GM18873 (cell line): ENCODE measurements around the gene MAP2K5.

Experiments
- ATAC-seq: cut with Tn5 transposase; IDR thresholded peaks from one replicate; pipeline ENCODE4 v1.9.1; 2021; ENCODE audit warnings: mild to moderate bottlenecking, moderate library complexity, moderate number of reproducible peaks; ENCODE audit not compliant: unreplicated experiment, low FRiP score

Gene MAP2K5

GRCh38 chr15:67556976-67557570, 14.6 kb downstream of the MAP2K5 start:
- no peak for ATAC-seq

- ATAC-seq = no peak
These were observed 16.0 kb downstream of the MAP2K5 start for GRCh38 chr15:67558502-67558901.

GRCh38 chr15:67559158-67559557, 16.7 kb downstream of the MAP2K5 start:
- ATAC-seq = no peak

- ATAC-seq = no peak
These were observed 17.1 kb downstream of the MAP2K5 start for GRCh38 chr15:67559576-67559975.

GRCh38 chr15:67560320-67560719, 17.8 kb downstream of the MAP2K5 start:
- no peak for ATAC-seq

GRCh38 chr15:67563092-67563491, 20.6 kb downstream of the MAP2K5 start:
- no peak for ATAC-seq

- ATAC-seq = peak; percentile 75
These were observed 21.8 kb downstream of the MAP2K5 start for GRCh38 chr15:67564021-67564967.

GRCh38 chr15:67564968-67565345, 22.5 kb downstream of the MAP2K5 start:
- ATAC-seq = no peak

GRCh38 chr15:67569668-67570067, 27.2 kb downstream of the MAP2K5 start:
- ATAC-seq = no peak

GRCh38 chr15:67570875-67571647, 28.6 kb downstream of the MAP2K5 start:
- ATAC-seq = no peak

GRCh38 chr15:67571648-67572415, 29.3 kb downstream of the MAP2K5 start:
- ATAC-seq = no peak

GRCh38 chr15:67573194-67573593, 30.7 kb downstream of the MAP2K5 start:
- ATAC-seq = no peak

GRCh38 chr15:67575039-67575502, 32.6 kb downstream of the MAP2K5 start:
- ATAC-seq = no peak

GRCh38 chr15:67578020-67578600, 35.6 kb downstream of the MAP2K5 start:
- no peak for ATAC-seq

- ATAC-seq = no peak
These were observed 36.7 kb downstream of the MAP2K5 start for GRCh38 chr15:67579164-67579563.

GRCh38 chr15:67579967-67580366, 37.5 kb downstream of the MAP2K5 start:
- ATAC-seq = no peak

GRCh38 chr15:67584157-67584556, 41.7 kb downstream of the MAP2K5 start:
- no peak for ATAC-seq

- no peak for ATAC-seq
These were observed 43.2 kb downstream of the MAP2K5 start for GRCh38 chr15:67585681-67586080.

GRCh38 chr15:67587331-67587730, 44.8 kb downstream of the MAP2K5 start:
- ATAC-seq = no peak

GRCh38 chr15:67587754-67588153, 45.3 kb downstream of the MAP2K5 start:
- ATAC-seq = no peak
